ENCODE measurements around the gene NT5DC3.

DNA sequence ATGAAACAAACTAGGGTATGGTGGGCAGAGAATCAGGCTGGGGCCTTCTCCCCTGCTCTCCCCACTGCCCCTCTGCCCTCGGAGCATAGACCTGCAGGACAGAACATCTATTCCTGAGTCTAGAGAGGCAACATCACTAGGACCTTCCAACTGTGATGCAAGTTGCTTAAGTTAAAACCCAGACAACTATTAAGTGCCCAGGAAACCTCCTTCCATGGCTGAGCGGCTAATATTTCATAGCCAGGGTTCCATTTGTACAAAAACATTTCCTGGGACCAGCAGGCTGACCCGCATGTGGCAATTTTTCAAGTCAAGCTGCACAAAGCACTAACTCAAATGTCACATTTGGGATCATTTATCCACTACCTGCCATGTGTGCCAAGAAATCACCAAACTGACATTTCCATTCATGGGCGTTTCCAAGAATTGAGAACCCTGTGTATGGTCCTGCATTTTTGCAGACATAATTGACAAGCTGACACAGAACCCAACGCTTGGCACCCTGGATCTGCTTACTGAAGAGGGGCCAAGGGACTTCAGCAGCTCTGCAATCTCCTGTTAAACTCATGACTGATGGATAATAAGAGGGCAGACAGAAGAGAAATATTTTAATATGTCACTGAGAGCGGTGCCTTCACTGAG, 32.7 kb downstream of the NT5DC3 start:
- TF ChIP-seq, protein P1, sequence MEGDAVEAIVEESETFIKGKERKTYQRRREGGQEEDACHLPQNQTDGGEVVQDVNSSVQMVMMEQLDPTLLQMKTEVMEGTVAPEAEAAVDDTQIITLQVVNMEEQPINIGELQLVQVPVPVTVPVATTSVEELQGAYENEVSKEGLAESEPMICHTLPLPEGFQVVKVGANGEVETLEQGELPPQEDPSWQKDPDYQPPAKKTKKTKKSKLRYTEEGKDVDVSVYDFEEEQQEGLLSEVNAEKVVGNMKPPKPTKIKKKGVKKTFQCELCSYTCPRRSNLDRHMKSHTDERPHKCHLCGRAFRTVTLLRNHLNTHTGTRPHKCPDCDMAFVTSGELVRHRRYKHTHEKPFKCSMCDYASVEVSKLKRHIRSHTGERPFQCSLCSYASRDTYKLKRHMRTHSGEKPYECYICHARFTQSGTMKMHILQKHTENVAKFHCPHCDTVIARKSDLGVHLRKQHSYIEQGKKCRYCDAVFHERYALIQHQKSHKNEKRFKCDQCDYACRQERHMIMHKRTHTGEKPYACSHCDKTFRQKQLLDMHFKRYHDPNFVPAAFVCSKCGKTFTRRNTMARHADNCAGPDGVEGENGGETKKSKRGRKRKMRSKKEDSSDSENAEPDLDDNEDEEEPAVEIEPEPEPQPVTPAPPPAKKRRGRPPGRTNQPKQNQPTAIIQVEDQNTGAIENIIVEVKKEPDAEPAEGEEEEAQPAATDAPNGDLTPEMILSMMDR (IDR thresholded peaks at IDR 0.05): no peak
- no peak for TF ChIP-seq POLR2A (IDR thresholded peaks at IDR 0.05)
